ENCODE data around the gene PKLR. TPM values are rescaled to one million over a fixed set of nuclear protein-coding genes. Genes with fewer than 3 reads are reported as not detected.

Gene PKLR
- total and polyA plus RNA-seq, 9 donors = 0.41 TPM; not detected in 8

- 0 to 1% (median 1%) methylated on average over 18 to 68 of the region's 68 CpGs for WGBS, 3 donors
- Histone ChIP-seq H3K9me3 (no peaks in the 10 kb centered on the region), H3K27me3 (no peaks in the 10 kb centered on the region), H3K27ac (peak within 1 kb of the TSS in 1 of 2 donors; percentile 56), H3K4me3 (peak within 1 kb of the TSS; percentile 71), H3K36me3 (no peaks in the 10 kb centered on the region), H3K4me1 (ENCODE audit: insufficient read depth) (peaks cover 5% of the 10 kb centered on the region)
- intact Hi-C loops (cut with DNase I) = loop anchor here in 3 of 4 donors (5.0 kb wide), 1 partner anchor 45 kb away; the partner anchor contains the start of gene RUSC1 (in 3 of the 3)
- DNase-seq = peak; percentile 99 to 100 (median 99)
- TF ChIP-seq CTCF (IDR thresholded peaks at IDR 0.05) (peak; percentile 66 to 86 (median 67)), EP300 (IDR thresholded peaks at IDR 0.05) (no peak)
These were observed 24.0 kb downstream of the PKLR start, which contains the start of gene HCN3 for GRCh38 chr1:155277070-155277901. Gene HCN3 (plus strand): TSS chr1:155277463. CDS start chr1:155277591, 128 bp downstream.

- no peaks in the 10 kb centered on the region for H3K9me3 ChIP-seq
- peak within 1 kb of the TSS; percentile 77 for H3K4me3 ChIP-seq
- H3K27me3 ChIP-seq = no peaks in the 10 kb centered on the region
- WGBS, 3 donors = 10 to 25% (median 20%) methylated on average over 35 to 61 of the region's 61 CpGs
- intact Hi-C loops (cut with DNase I) = no loop called here
- TF ChIP-seq CTCF (IDR thresholded peaks at IDR 0.05) (no peak), POLR2A (IDR thresholded peaks at IDR 0.05) (peak; percentile 82), EP300 (IDR thresholded peaks at IDR 0.05) (peak; percentile 40)
- H3K27ac ChIP-seq = peak within 1 kb of the TSS; percentile 89 to 94
- no peaks in the 10 kb centered on the region for H3K36me3 ChIP-seq
- peaks cover 5% of the 10 kb centered on the region for H3K4me1 ChIP-seq (ENCODE audit: insufficient read depth)
- peak; percentile 92 to 96 (median 95) for DNase-seq
These were observed 27.6 kb downstream of the PKLR start, which contains the start of gene CLK2 for GRCh38 chr1:155273343-155274245. Gene CLK2 (minus strand): TSS chr1:155273504. CDS start chr1:155270977, 2,527 bp downstream.

GRCh38 chr1:155272466-155273342, 28.5 kb downstream of the PKLR start:
- Histone ChIP-seq H3K4me1 (ENCODE audit: insufficient read depth) (peaks cover 1% of the 10 kb centered on the region), H3K27me3 (no peaks in the 10 kb centered on the region), H3K9me3 (no peaks in the 10 kb centered on the region), H3K27ac (peak overlapping the region; percentile 89 to 94), H3K4me3 (peak overlapping the region; percentile 77), H3K36me3 (no peaks in the 10 kb centered on the region)
- intact Hi-C loops (cut with DNase I) = no loop called here
- TF ChIP-seq EP300 (IDR thresholded peaks at IDR 0.05) (no peak), CTCF (IDR thresholded peaks at IDR 0.05) (no peak), POLR2A (IDR thresholded peaks at IDR 0.05) (no peak)
- 2 to 3% (median 3%) methylated on average over 39 to 44 of the region's 44 CpGs for WGBS, 3 donors
- no peak for DNase-seq
